Measurements from ENCODE around the gene ZBTB7A.

DNA sequence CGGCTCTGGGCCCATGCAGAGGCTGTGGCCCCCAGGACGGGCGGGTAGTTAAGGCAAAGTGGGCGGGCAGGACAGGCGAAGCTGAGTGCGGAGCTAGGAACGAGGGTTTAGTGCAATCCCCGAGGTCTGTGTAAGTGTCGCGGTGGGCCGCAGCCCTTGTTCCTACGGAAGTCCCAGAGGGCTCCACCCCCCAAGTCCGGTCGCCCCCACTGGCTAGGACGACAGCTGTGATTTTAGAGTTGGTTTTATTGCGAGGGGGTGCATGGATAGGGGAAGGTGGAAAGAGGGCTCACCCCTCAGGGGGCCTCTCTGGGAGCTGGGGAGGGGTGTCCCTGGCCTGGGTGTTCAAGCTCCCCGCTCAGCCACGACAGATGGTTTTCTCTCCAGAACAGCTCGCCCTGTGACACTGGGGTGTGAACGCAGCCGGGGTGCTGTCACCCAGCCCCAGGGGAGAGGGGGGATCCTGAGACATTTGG, 21.7 kb downstream of the ZBTB7A start:
- TF ChIP-seq NFRKB (IDR thresholded peaks at IDR 0.05) (no peak), FOXA1 (IDR thresholded peaks at IDR 0.05) (no peak), SUZ12 (IDR thresholded peaks at IDR 0.05) (no peak), FOXM1 (IDR thresholded peaks at IDR 0.05; ENCODE audit: borderline replicate concordance) (no peak), TARDBP (IDR thresholded peaks at IDR 0.05) (no peak), SP1 (IDR thresholded peaks at IDR 0.05) (no peak), FOXK2 (IDR thresholded peaks at IDR 0.05) (no peak), BHLHE40 (IDR thresholded peaks at IDR 0.05; ENCODE audit: borderline replicate concordance) (no peak), L3MBTL2 (conservative IDR thresholded peaks at IDR 0.05) (no peak), CTBP1 (IDR thresholded peaks at IDR 0.05; ENCODE audit: borderline replicate concordance) (no peak)

Measured in HEK293T (cell line).